HepG2 (cell line): Measurements from ENCODE around the gene METAP1D. TPM values are rescaled to one million over a fixed set of nuclear protein-coding genes. Genes with fewer than 3 reads are reported as not detected.

Experiments
- BCL6 ChIP-seq: IDR thresholded peaks from 2 replicates; pipeline ENCODE4 v1.6.1; 2016; ENCODE audit warnings: missing genetic modification reagents, missing compliant biosample characterization
- ELF4 ChIP-seq: sonication (generic); formaldehyde crosslinking; IDR thresholded peaks from 2 replicates; pipeline ENCODE4 v1.5.0; 2020; ENCODE audit warnings: missing genetic modification reagents, mild to moderate bottlenecking, moderate library complexity, borderline replicate concordance
- ERF ChIP-seq: IDR thresholded peaks from 2 replicates; pipeline ENCODE4 v1.6.1; 2018; ENCODE audit warnings: missing biosample characterization, missing genetic modification reagents
- EZH2 ChIP-seq: conservative IDR thresholded peaks from 2 replicates; pipeline ENCODE4 v1.6.1; 2012; ENCODE audit warnings: mild to moderate bottlenecking, low read depth, low read length, moderate library complexity
- FOXA1 ChIP-seq, 2 experiments: fragments of 450-650 bp in 1 of 2; sonication (generic) in 1 of 2; formaldehyde crosslinking in 1 of 2; IDR thresholded peaks; 2 replicates each; pipeline versions ENCODE4 v1.4.0 to v1.6.1; 2016 to 2020; ENCODE audit warnings: missing genetic modification reagents in 1 of 2
- FOXO4 ChIP-seq: sonication (generic); formaldehyde crosslinking; conservative IDR thresholded peaks from 2 replicates; pipeline ENCODE4 v1.8.1; 2023; ENCODE audit warnings: missing genetic modification reagents
- GABPB1 ChIP-seq: IDR thresholded peaks from 2 replicates; pipeline ENCODE4 v1.6.1; 2016; ENCODE audit warnings: mild to moderate bottlenecking, missing genetic modification reagents, moderate library complexity, missing compliant biosample characterization
- IKZF1 ChIP-seq: fragments of 450-650 bp; IDR thresholded peaks from 2 replicates; pipeline ENCODE4 v1.7.1; 2016
- KLF11 ChIP-seq: IDR thresholded peaks from 2 replicates; pipeline ENCODE4 v1.6.1; 2016; ENCODE audit warnings: missing compliant biosample characterization
- KLF13 ChIP-seq: sonication (generic); formaldehyde crosslinking; IDR thresholded peaks from 2 replicates; pipeline ENCODE4 v1.4.0; 2020; ENCODE audit warnings: mild to moderate bottlenecking, missing genetic modification reagents
- MAZ ChIP-seq, 2 experiments: sonication (generic) in 1 of 2; formaldehyde crosslinking in 1 of 2; IDR thresholded peaks; 2 replicates each; pipeline versions ENCODE4 v1.5.0 to v1.6.1; 2012 to 2020; ENCODE audit warnings: low read depth in 2 of 2, mild to moderate bottlenecking in 2 of 2, borderline replicate concordance in 1 of 2, improper control_type of control experiment in 1 of 2, low read length in 1 of 2, missing genetic modification reagents in 1 of 2, moderate library complexity in 1 of 2
- MLLT10 ChIP-seq: sonication (generic); formaldehyde crosslinking; IDR thresholded peaks from 2 replicates; pipeline ENCODE4 v1.4.0; 2020; ENCODE audit warnings: missing genetic modification reagents
- NAIF1 ChIP-seq: sonication (generic); formaldehyde crosslinking; IDR thresholded peaks from 2 replicates; pipeline ENCODE4 v1.5.0; 2020; ENCODE audit warnings: mild to moderate bottlenecking, missing genetic modification reagents, borderline replicate concordance
- PTBP1 ChIP-seq: fragments of 200-400 bp; formaldehyde crosslinking; IDR thresholded peaks from 2 replicates; pipeline ENCODE4 v1.6.1; 2018; ENCODE audit warnings: low read length, low read depth; ENCODE audit not compliant: poor library complexity, severe bottlenecking
- REXO4 ChIP-seq: sonication (generic); formaldehyde crosslinking; IDR thresholded peaks from 2 replicates; pipeline ENCODE4 v1.8.0; 2022; ENCODE audit warnings: missing genetic modification reagents, mild to moderate bottlenecking, borderline replicate concordance
- ZBTB21 ChIP-seq: sonication (generic); formaldehyde crosslinking; IDR thresholded peaks from 2 replicates; pipeline ENCODE4 v1.4.0; 2020; ENCODE audit warnings: missing genetic modification reagents
- ZNF362 ChIP-seq: sonication (generic); formaldehyde crosslinking; IDR thresholded peaks from 2 replicates; pipeline ENCODE4 v1.4.0; 2020; ENCODE audit warnings: missing genetic modification reagents, mild to moderate bottlenecking, borderline replicate concordance
- ZNF484 ChIP-seq: sonication (generic); formaldehyde crosslinking; IDR thresholded peaks from 2 replicates; pipeline ENCODE4 v1.5.1; 2020; ENCODE audit warnings: mild to moderate bottlenecking, low read depth, missing genetic modification reagents, borderline replicate concordance
- ZNF761 ChIP-seq: sonication (generic); formaldehyde crosslinking; conservative IDR thresholded peaks from 2 replicates; pipeline ENCODE4 v1.4.0; 2020; ENCODE audit warnings: mild to moderate bottlenecking, missing genetic modification reagents
- polyA plus RNA-seq, 8 experiments: library from polyadenylated mRNA; depleted of rRNA in 3 of 8; stranded (reverse) in 7 of 8; unstranded in 1 of 8; fragments of >200 nt; fragmentation: Illumina TruSeq in 4 of 8; extraction: Trizol in 4 of 8; gene quantifications; 2 replicates each; pipeline versions ENCODE4 v1.2.1 to v1.2.3, GENCODE V29; 2011 to 2016; ENCODE audit warnings: low read depth in 4 of 8, missing spikeins in 1 of 8, mixed read lengths in 1 of 8; ENCODE audit not compliant: insufficient read depth in 1 of 8
- total RNA-seq, 5 experiments: library from RNA; depleted of rRNA; stranded (reverse); fragments of >200 nt; fragmentation: Illumina TruSeq; extraction: Trizol; gene quantifications; 2 replicates each; pipeline ENCODE4 v1.2.3, GENCODE V29; 2016; ENCODE audit warnings: low read depth in 1 of 5
- TF ChIP-seq, protein P1 (sequence below): sonication (generic); formaldehyde crosslinking; IDR thresholded peaks from 2 replicates; pipeline ENCODE4 v1.4.0; 2020; ENCODE audit warnings: missing genetic modification reagents
- TF ChIP-seq, protein P2 (sequence below): sonication (generic); formaldehyde crosslinking; IDR thresholded peaks from 2 replicates; pipeline ENCODE4 v1.8.1; 2023; ENCODE audit warnings: mild to moderate bottlenecking, moderate library complexity, missing genetic modification reagents
- TF ChIP-seq, protein P3 (sequence below): sonication (generic); formaldehyde crosslinking; IDR thresholded peaks from 2 replicates; pipeline ENCODE4 v1.9.0; 2021; ENCODE audit warnings: missing genetic modification reagents, mild to moderate bottlenecking, borderline replicate concordance

METAP1D gene
- total and polyA plus RNA-seq, 2 of the 13 experiments (the other 11 are each of a cell fraction or from before 2014, with no cell fraction given) = 14.7 to 21.6 TPM

DNA sequence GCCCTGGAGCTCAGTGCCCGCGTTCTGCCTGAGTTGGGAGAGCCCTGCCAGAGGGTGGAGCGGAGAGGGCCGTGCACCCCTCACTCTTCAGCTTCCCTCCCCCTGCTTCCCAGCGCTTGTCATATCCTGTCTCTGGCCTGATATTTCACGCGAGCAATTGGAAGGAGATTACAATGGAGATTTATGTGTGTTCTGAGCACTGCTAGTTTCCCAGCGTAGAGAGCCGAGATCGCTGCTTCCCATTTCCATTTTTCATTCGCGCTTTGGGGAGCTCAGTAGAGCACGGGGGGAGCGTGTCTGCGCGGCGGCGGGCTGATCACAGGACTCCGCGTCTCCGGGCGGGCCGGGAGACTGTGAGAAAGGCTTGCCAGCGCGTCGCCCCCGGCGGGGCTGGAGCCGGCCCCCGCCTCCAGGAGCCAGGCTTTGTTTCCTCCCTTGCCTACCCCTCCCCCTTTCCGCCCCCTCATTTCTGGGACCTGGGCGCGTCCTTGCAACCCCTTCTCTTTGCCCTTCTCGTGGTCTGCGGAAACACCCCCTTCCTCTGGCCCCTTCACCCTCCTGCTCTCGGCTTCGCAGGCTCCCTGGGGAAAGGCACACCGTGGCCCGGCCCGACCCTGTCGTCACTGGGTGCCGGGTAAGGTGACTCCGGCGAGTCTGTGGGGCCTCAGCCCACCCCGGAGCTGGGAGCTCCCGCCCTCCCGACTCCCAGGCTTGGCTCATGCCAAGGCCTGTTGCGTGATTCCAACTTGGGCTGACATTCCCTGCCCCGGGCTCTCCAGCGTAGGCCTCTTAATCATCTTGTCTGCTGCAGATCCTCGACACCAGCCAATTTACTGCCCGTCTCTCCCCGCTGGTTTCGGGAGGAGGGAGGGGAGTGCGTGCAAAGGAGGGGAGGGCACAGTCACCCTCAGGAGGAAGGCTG lies 97.1 kb downstream of the METAP1D start (continued):
- TF ChIP-seq, protein P1, sequence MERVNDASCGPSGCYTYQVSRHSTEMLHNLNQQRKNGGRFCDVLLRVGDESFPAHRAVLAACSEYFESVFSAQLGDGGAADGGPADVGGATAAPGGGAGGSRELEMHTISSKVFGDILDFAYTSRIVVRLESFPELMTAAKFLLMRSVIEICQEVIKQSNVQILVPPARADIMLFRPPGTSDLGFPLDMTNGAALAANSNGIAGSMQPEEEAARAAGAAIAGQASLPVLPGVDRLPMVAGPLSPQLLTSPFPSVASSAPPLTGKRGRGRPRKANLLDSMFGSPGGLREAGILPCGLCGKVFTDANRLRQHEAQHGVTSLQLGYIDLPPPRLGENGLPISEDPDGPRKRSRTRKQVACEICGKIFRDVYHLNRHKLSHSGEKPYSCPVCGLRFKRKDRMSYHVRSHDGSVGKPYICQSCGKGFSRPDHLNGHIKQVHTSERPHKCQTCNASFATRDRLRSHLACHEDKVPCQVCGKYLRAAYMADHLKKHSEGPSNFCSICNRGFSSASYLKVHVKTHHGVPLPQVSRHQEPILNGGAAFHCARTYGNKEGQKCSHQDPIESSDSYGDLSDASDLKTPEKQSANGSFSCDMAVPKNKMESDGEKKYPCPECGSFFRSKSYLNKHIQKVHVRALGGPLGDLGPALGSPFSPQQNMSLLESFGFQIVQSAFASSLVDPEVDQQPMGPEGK (CRISPR knock-in tag) = peak; percentile 59
- no peak for TF ChIP-seq IKZF1
- TF ChIP-seq KLF11 (CRISPR knock-in tag) = no peak
- TF ChIP-seq ZNF761 = 0 out of 2 replicates have a peak, but pooled peaks have one; percentile 6
- TF ChIP-seq ZNF362 = no peak
- peak; percentile 90 for TF ChIP-seq BCL6
- no peak for TF ChIP-seq PTBP1
- TF ChIP-seq, protein P2, sequence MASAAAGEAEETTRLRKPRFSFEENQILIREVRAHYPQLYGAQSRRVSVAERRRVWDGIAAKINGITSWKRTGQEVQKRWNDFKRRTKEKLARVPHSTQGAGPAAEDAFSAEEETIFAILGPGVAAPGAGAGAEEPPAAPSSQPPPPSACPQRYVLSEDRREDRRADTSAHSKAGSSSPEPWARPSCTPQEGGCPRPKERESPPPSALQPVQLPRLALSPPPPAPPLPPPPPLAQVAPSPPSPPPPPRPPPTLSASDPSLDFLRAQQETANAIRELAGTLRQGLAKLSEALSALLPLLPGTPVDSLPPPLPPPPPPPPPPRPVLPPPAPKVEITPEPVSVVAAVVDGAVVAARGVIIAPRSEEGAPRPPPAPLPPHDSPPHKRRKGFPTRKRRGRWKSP (CRISPR knock-in tag) = no peak; the same call in 1 of the 2 replicates
- TF ChIP-seq REXO4 (CRISPR knock-in tag) = no peak
- TF ChIP-seq MLLT10 (CRISPR knock-in tag) = no peak
- TF ChIP-seq, protein P3, sequence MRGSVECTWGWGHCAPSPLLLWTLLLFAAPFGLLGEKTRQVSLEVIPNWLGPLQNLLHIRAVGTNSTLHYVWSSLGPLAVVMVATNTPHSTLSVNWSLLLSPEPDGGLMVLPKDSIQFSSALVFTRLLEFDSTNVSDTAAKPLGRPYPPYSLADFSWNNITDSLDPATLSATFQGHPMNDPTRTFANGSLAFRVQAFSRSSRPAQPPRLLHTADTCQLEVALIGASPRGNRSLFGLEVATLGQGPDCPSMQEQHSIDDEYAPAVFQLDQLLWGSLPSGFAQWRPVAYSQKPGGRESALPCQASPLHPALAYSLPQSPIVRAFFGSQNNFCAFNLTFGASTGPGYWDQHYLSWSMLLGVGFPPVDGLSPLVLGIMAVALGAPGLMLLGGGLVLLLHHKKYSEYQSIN (CRISPR knock-in tag) = no peak
- TF ChIP-seq MAZ (IDR thresholded peaks at IDR 0.05; ENCODE audit: borderline replicate concordance, low read depth, low read length) = no peak
- TF ChIP-seq MAZ (CRISPR knock-in tag; IDR thresholded peaks at IDR 0.05; ENCODE audit: low read depth) = no peak
- no peak for TF ChIP-seq ELF4 (CRISPR knock-in tag)
- TF ChIP-seq KLF13 (CRISPR knock-in tag) = no peak
- TF ChIP-seq FOXA1 (IDR thresholded peaks at IDR 0.05) = no peak
- TF ChIP-seq FOXA1 (CRISPR knock-in tag; IDR thresholded peaks at IDR 0.05) = no peak
- no peak for TF ChIP-seq NAIF1 (CRISPR knock-in tag)
- TF ChIP-seq ERF (CRISPR knock-in tag) = no peak
- no peak for TF ChIP-seq ZBTB21 (CRISPR knock-in tag)
- peak; percentile 87; the same call in 1 of the 2 replicates for TF ChIP-seq EZH2
- TF ChIP-seq ZNF484 = no peak
- peak; percentile 30; the same call in 1 of the 2 replicates for TF ChIP-seq GABPB1
- TF ChIP-seq FOXO4 (CRISPR knock-in tag) = 0 out of 2 replicates have a peak, but pooled peaks have one; percentile 50
